Ectodermal cell (in vitro differentiated cells): ENCODE measurements around the gene SPRR3.
"Not testable (repeated sequence)": the region's sequence is repeated elsewhere in the genome, so short reads cannot be mapped to it uniquely, and the experiment has no call there.

Source experiments
- H3K27ac ChIP-seq: 2 replicates; pipeline ENCODE4 v1.7.0; 2013; ENCODE audit warnings: mild to moderate bottlenecking, low read depth, low read length; ENCODE audit not compliant: insufficient read depth, poor library complexity, severe bottlenecking
- H3K27me3 ChIP-seq: 2 replicates; pipeline ENCODE4 v1.7.0; 2013; ENCODE audit warnings: mild to moderate bottlenecking, low read length; ENCODE audit not compliant: insufficient read depth, control insufficient read depth, poor library complexity, severe bottlenecking
- H3K36me3 ChIP-seq: one replicate; pipeline ENCODE4 v1.7.0; 2013; ENCODE audit warnings: low read length; ENCODE audit not compliant: control insufficient read depth, insufficient read depth
- H3K4me1 ChIP-seq: one replicate; pipeline ENCODE4 v1.7.0; 2013; ENCODE audit warnings: low read length; ENCODE audit not compliant: control insufficient read depth, insufficient read depth
- H3K4me3 ChIP-seq: 2 replicates; pipeline ENCODE4 v1.7.0; 2013; ENCODE audit warnings: low read depth, low read length, control low read depth; ENCODE audit not compliant: insufficient read depth
- H3K9me3 ChIP-seq: 2 replicates; pipeline ENCODE4 v1.7.0; 2013; ENCODE audit warnings: mild to moderate bottlenecking, low read length, moderate library complexity; ENCODE audit not compliant: control insufficient read depth
- WGBS, 2 experiments: methylation state at CpG; one replicate each; pipeline ENCODE4 v1.1.7; 2013; ENCODE audit warnings: missing lambda C conversion rate in 2 of 2; 5-methylcytosine and 5-hydroxymethylcytosine counted together

SPRR3 gene

DNA sequence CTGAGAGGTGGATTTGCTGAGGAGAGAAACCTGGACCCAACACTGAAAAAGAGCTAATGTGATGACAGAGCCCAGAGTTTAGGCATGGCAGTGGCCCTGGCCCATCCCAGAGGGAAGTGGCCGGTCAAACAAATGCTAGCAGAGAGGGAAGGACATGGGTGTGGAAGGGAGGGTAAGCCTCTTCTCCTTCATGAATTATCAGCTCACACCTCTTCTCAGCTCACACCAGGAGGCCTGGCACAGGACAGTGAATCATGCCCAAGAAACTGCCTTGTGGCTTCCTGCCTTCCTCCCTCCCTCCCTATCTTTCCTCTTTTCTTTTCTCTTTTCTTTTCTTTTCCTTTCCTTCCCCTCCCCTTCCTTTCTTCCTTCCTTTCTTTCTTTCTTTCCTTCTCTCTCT lies 1.3 kb upstream of the SPRR3 start:
- H3K4me3 ChIP-seq, result no peak overlapping the region
- no peaks in the 10 kb centered on the region for H3K27me3 ChIP-seq
- no peaks in the 10 kb centered on the region for H3K9me3 ChIP-seq
- no peaks in the 10 kb centered on the region for H3K4me1 ChIP-seq
- 80 to 81% methylated on average over 1 of the region's 1 CpG for WGBS, 2 experiments
- no peak overlapping the region for H3K27ac ChIP-seq
- H3K36me3 ChIP-seq, result no peaks in the 10 kb centered on the region

DNA sequence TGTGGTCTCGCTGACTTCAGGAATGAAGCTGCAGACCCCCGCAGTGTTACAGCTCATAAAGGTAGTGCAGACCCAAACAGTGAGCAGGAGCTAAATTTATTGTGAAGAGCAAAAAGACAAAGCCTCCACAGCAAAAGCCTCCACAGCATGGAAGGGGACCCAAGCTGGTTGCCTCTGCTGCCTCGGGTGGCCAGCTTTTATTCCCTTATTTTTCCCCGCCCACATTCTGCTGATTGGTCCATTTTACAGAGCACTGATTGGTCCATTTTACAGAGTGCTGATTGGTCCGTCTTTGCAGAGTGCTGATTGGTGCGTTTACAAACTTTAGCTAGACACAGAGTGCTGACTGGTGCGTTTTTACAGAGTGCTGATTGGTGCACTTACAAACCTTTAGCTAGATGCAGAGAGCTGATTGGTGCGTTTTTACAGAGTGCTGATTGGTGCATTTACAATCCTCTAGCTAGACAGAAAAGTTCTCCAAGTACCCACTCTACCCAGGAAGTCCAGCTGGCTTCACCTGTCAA lies 9.7 kb downstream of the SPRR3 start:
- not testable (repeated sequence) for H3K27me3 ChIP-seq

DNA sequence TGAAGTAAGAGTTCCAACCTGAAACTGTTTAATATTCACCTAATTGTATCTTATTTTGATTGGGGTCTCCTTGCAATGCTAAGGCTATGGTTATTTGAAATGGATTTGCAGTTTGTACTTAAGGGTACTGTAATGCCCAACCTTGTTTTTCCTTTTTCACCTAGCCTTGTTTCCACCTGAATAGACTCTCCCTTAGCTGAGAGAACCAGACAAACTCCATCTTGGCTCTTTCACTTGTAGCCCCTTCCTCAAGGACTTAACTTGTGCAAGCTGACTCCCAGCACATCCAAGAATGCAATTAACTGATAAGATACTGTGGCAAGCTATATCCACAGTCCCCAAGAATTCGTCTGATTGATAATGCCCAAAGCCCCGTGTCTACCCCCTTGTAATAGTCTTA lies 20.3 kb downstream of the SPRR3 start:
- H3K36me3 ChIP-seq, H3K27ac ChIP-seq, H3K4me1 ChIP-seq, H3K9me3 ChIP-seq, H3K27me3 ChIP-seq, H3K4me3 ChIP-seq: not testable (repeated sequence)
- WGBS, 2 experiments, result 83 to 89% methylated on average over 2 of the region's 2 CpGs

More for the DNA sequence above, 9.7 kb downstream of the SPRR3 start:
- 86 to 87% methylated on average over 8 of the region's 8 CpGs for WGBS, 2 experiments
- not testable (repeated sequence) for H3K9me3 ChIP-seq, H3K4me3 ChIP-seq, H3K4me1 ChIP-seq, H3K36me3 ChIP-seq, H3K27ac ChIP-seq

DNA sequence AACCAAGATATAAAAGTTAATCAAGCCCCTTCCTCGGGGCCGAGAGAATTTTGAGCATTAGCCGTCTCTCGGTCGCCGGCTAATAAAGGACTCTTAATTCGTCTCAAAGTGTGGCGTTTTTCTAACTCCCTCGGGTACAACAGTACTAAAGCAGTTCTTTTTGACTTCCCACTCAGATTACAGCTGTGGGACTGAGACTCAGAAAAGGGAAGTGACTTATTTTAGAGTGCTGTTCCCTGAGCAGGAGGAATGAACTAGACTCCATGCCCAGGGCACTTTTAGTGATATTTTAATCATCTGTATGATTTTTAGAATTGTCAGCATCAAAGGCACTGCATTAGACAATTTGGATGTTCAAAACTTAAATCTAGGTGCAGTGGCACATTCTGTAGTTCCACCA lies 20.8 kb downstream of the SPRR3 start:
- 94 to 95% methylated on average over 9 of the region's 9 CpGs for WGBS, 2 experiments
- H3K4me1 ChIP-seq, H3K27me3 ChIP-seq, H3K4me3 ChIP-seq, H3K36me3 ChIP-seq, H3K9me3 ChIP-seq, H3K27ac ChIP-seq: not testable (repeated sequence)

DNA sequence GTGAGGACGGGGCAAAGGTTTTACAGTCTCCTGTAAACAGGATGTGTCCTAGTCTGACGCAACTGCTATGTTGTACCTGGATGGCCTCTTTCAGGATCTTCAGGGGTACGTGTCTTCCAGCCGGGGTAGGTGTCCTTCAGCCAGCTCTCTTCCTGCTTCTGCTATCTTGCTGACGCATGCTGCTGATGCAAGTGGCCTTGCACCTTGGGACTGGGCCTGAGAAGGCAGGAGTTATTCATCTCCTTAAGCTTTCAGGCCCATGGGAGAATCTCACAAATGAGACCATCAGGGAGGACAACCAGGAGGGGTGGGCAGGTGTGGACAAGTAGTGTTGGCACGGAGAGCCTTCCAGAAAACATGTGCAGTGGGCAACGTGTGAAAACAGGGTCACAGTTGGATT lies 21.6 kb downstream of the SPRR3 start:
- WGBS, 2 experiments, result 89 to 95% methylated on average over 7 of the region's 7 CpGs
- no peaks in the 10 kb centered on the region for H3K27me3 ChIP-seq
- H3K27ac ChIP-seq, result no peak overlapping the region
- H3K4me1 ChIP-seq, result no peaks in the 10 kb centered on the region
- no peaks in the 10 kb centered on the region for H3K9me3 ChIP-seq
- no peak overlapping the region for H3K4me3 ChIP-seq
- H3K36me3 ChIP-seq, result no peaks in the 10 kb centered on the region

DNA sequence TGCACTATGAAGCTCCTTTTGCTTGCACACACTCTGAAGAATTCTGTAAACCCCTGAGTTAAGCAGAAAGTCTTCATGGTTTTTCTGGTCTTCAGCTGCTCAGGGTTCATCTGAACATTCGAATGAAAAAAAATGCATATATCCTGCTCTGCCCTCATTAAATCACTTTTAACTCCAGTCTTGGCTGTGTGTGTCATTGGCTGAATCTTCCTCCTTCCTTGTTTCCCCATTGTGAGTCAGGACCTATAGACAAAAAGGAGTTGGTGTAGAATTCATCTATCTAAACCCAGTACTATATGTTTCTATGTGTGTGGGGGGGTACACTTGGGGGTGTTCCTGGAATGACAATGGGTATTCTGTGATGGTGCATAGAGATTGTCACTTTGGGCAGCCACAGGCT lies 22.9 kb downstream of the SPRR3 start:
- H3K9me3 ChIP-seq, result no peaks in the 10 kb centered on the region
- no peaks in the 10 kb centered on the region for H3K27me3 ChIP-seq
- H3K27ac ChIP-seq, result no peak overlapping the region
- H3K4me3 ChIP-seq, result no peak overlapping the region
- H3K36me3 ChIP-seq, result no peaks in the 10 kb centered on the region
- no peaks in the 10 kb centered on the region for H3K4me1 ChIP-seq
- WGBS, 2 experiments, result 86 to 89% methylated on average over 1 of the region's 1 CpG

DNA sequence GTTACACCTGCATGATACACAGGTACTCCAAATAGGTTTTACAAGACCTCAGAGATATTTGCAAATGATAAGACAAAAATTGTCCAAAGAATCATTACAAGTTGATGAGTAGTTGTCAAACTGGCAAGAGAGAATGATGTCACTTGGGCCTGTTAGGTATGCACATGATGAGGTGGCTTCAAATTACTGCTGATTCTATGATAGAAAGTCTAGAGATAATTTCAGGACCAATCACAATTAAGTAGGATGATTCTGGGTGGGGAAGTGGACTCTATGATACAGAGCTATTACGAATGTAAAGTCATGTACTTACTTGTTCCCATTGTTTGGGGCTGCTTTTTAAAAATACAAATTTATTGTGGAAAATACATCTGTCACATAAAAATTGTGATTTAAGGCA lies 24.2 kb downstream of the SPRR3 start:
- Histone ChIP-seq H3K4me1 (no peaks in the 10 kb centered on the region), H3K36me3 (no peaks in the 10 kb centered on the region), H3K27me3 (no peaks in the 10 kb centered on the region), H3K27ac (no peak overlapping the region), H3K4me3 (no peak overlapping the region), H3K9me3 (no peaks in the 10 kb centered on the region)
- WGBS, 2 experiments, result 90% methylated on average over 1 of the region's 1 CpG; no CpG with 5 or more reads in 1 of the 2 experiments

DNA sequence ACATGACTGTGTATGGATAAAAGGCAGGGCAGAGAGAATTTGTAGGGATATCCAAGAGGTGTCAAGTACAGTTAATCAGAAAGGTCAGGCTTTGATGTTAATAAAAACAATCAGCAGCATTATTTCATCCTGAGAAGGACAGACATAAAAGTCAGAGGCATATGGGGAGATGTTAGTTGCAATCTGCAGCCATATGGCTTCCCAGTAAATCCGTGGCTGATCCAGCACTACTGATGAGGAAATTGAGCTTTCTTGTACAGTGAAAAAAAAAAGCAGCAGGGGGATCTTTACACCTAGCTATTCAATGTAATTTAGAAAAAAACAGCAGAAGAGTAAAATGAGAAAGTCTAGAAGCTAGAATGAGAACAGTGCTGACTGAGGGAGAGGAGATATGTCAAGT lies 27.2 kb downstream of the SPRR3 start:
- Histone ChIP-seq H3K27me3 (no peaks in the 10 kb centered on the region), H3K9me3 (no peaks in the 10 kb centered on the region), H3K4me1 (no peaks in the 10 kb centered on the region), H3K4me3 (no peak overlapping the region), H3K27ac (no peak overlapping the region), H3K36me3 (no peaks in the 10 kb centered on the region)
- 70 to 92% methylated on average over 1 of the region's 1 CpG for WGBS, 2 experiments

DNA sequence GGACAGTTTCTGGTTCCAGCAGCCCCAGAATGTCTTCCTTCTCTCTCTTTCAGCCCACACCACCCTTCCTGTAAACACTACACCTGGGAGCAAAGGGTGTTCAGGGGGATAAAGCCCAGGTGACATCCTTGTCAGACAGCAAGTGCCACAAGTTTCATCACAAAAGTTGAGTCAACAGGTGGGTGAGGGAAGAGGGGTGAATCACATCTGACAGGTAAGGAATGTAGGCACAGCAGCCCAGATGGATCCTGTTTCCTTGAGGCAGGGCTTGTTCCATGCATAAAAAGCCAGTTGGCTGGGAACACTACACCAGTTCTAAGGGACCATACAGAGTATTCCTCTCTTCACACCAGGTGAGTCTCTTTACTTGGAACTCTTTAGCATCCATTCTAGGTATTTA lies 29.3 kb downstream of the SPRR3 start, which contains the start of gene SPRR1B:
Gene SPRR1B (plus strand): TSS at position 309 of the 400 bp plus-strand sequence. CDS start 1,143 bp downstream, outside the sequence.
- Histone ChIP-seq H3K36me3 (no peaks in the 10 kb centered on the region), H3K4me3 (no peak within 1 kb of the TSS), H3K27ac (no peak within 1 kb of the TSS), H3K9me3 (no peaks in the 10 kb centered on the region), H3K4me1 (no peaks in the 10 kb centered on the region), H3K27me3 (no peaks in the 10 kb centered on the region)

DNA sequence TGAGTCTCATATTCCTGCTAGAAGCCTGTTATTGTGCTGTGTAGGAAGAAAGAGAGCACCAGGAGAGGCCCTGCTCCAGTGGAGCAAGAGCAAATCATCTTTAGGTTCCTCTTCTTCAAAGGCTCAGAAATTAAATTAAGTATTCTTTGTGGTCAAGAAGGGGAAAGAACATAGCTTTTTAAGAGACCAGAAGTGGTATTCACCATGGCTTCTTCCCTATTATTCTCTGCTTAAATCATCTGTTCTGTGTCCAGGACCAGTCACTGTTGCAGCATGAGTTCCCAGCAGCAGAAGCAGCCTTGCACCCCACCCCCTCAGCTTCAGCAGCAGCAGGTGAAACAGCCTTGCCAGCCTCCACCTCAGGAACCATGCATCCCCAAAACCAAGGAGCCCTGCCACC lies 30.5 kb downstream of the SPRR3 start:
- Histone ChIP-seq H3K27ac (no peak overlapping the region), H3K9me3 (no peaks in the 10 kb centered on the region), H3K27me3 (no peaks in the 10 kb centered on the region), H3K36me3 (no peaks in the 10 kb centered on the region), H3K4me3 (no peak overlapping the region), H3K4me1 (no peaks in the 10 kb centered on the region)

DNA sequence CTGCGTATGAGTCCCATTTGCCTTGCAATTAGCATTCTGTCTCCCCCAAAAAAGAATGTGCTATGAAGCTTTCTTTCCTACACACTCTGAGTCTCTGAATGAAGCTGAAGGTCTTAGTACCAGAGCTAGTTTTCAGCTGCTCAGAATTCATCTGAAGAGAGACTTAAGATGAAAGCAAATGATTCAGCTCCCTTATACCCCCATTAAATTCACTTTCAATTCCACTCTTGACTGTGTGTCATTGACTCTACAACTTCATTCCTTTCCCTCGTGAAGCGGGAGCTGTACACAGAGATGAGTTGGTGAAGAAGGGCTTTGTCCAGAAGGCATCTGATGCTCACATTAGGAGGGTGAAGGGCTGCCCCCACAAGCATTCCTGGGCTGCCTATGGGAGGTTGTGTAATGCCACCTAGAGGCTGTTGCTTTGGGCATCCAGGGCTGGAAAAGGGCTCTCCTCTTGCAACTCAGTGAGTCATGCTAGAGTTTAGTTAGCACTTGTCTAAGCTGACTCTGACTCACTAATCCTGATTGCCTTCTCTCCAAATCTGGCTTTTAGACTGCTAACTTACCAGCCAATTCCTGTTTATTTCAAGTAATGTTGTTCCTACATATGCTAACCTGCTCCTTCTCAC lies 31.2 kb downstream of the SPRR3 start:
- Histone ChIP-seq H3K27ac (no peak overlapping the region), H3K9me3 (no peaks in the 10 kb centered on the region), H3K27me3 (no peaks in the 10 kb centered on the region), H3K36me3 (no peaks in the 10 kb centered on the region), H3K4me1 (no peaks in the 10 kb centered on the region), H3K4me3 (no peak overlapping the region)
- WGBS, 2 experiments, result 42 to 58% methylated on average over 3 of the region's 3 CpGs
